K562 (cell line): Measurements from ENCODE around the gene PTPN14. TPM values are rescaled to one million over a fixed set of nuclear protein-coding genes. Genes with fewer than 3 reads are reported as not detected.

Source experiments
- ATAC-seq: fragments of 200-7000 bp; cut with Tn5 transposase; 3 replicates; pipeline ENCODE4 v1.9.1; 2020; ENCODE audit warnings: moderate library complexity
- BruUV-seq: library from RNA; stranded (reverse); fragments of 400-500 nt; replicated peaks from 2 replicates; lab custom pipeline; 2021; lab: Mats Ljungman, UMichigan
- CTCF ChIA-PET: fragments of 300-600 bp; formaldehyde crosslinking; extraction: SDS; loops from one replicate; lab custom pipeline; 2021; ENCODE audit warnings: low intra/inter-chr PET ratio; lab: Yijun Ruan, JAX
- POLR2A ChIA-PET: fragments of 300-600, 350-650 bp; sonication (Branson Sonifier 250); formaldehyde crosslinking; extraction: SDS; loops from one replicate; lab custom pipeline; 2021; ENCODE audit warnings: antibody characterized with exemption, inconsistent platforms; lab: Yijun Ruan, JAX
- DNase-seq, 4 experiments: peaks; one replicate each; pipeline versions ENCODE4 v3.0.0 to v3.0.0-alpha.2; 2011 to 2018; ENCODE audit warnings: low spot score in 3 of 4, mixed read lengths in 3 of 4; ENCODE audit errors: extremely low read depth in 1 of 4
- FAIRE-seq: peaks from 2 replicates; lab custom pipeline; 2011; peaks lifted over from hg19 to GRCh38; lab: Jason Lieb, UNC
- H2AFZ ChIP-seq: 2 replicates; pipeline ENCODE4 v1.6.0; 2011; ENCODE audit warnings: low read depth, low read length, control low read depth, inconsistent platforms
- H3K27ac ChIP-seq: fragments of 200-600 bp; 3 replicates; pipeline ENCODE4 v1.8.0; 2011; ENCODE audit warnings: low read depth, mild to moderate bottlenecking, control low read depth, inconsistent platforms, low read length, moderate library complexity, mixed read lengths; ENCODE audit errors: extremely low read depth
- H3K27me3 ChIP-seq, 2 experiments: fragments of 300-600 bp in 1 of 2; 2 replicates in 1 of 2; 3 replicates in 1 of 2; pipeline versions ENCODE4 v1.6.0 to v1.8.0; 2011; ENCODE audit warnings: inconsistent platforms in 2 of 2, low read length in 2 of 2, mild to moderate bottlenecking in 1 of 2, mixed read lengths in 1 of 2, moderate library complexity in 1 of 2; ENCODE audit not compliant: control insufficient read depth in 2 of 2, insufficient read depth in 2 of 2
- H3K36me3 ChIP-seq: fragments of 300-600 bp; 3 replicates; pipeline ENCODE4 v1.8.0; 2011; ENCODE audit warnings: mild to moderate bottlenecking, low read length, inconsistent platforms; ENCODE audit not compliant: control insufficient read depth, insufficient read depth
- H3K4me1 ChIP-seq, 2 experiments: fragments of 200-600 bp in 1 of 2; replicated peaks in 1 of 2; 2 replicates in 1 of 2; 3 replicates in 1 of 2; pipeline versions ENCODE4 v1.5.1 to v1.8.0; 2011; ENCODE audit warnings: inconsistent platforms in 2 of 2, low read length in 2 of 2, mild to moderate bottlenecking in 1 of 2, mixed read lengths in 1 of 2, moderate library complexity in 1 of 2; ENCODE audit not compliant: control insufficient read depth in 2 of 2, insufficient read depth in 2 of 2
- H3K4me2 ChIP-seq: 2 replicates; pipeline ENCODE4 v1.6.1; 2011; ENCODE audit warnings: low read length, control low read depth, inconsistent platforms, mixed read lengths; ENCODE audit not compliant: insufficient read depth
- H3K4me3 ChIP-seq: fragments of 200-600 bp; sonication (generic), shearing (Covaris generic); 2 replicates; pipeline ENCODE4 v1.5.1; 2016; ENCODE audit warnings: control low read depth, inconsistent platforms
- H3K79me2 ChIP-seq: fragments of 200-600 bp; 3 replicates; pipeline ENCODE4 v1.8.0; 2011; ENCODE audit warnings: low read length, inconsistent platforms; ENCODE audit not compliant: control insufficient read depth, insufficient read depth
- H3K9ac ChIP-seq, 2 experiments: 2 replicates each; pipeline versions ENCODE4 v1.6.0 to v1.6.1; 2011; ENCODE audit warnings: low read depth in 2 of 2, low read length in 2 of 2, control low read depth in 1 of 2, inconsistent platforms in 1 of 2, mild to moderate bottlenecking in 1 of 2, mixed read lengths in 1 of 2; ENCODE audit not compliant: insufficient read depth in 1 of 2
- H3K9me1 ChIP-seq: one replicate; pipeline ENCODE4 v1.6.0; 2011; ENCODE audit warnings: inconsistent platforms, mild to moderate bottlenecking, low read length, moderate library complexity; ENCODE audit not compliant: control insufficient read depth, insufficient read depth
- H3K9me3 ChIP-seq: replicated peaks from 2 replicates; pipeline ENCODE4 v1.5.1; 2011; ENCODE audit warnings: low read depth, low read length, inconsistent platforms; ENCODE audit not compliant: control insufficient read depth, insufficient read depth
- H4K20me1 ChIP-seq: replicated peaks from 2 replicates; pipeline ENCODE4 v1.6.1; 2011; ENCODE audit warnings: low read length, inconsistent platforms, mixed read lengths; ENCODE audit not compliant: control insufficient read depth, insufficient read depth
- MXI1 ChIP-seq: IDR thresholded peaks from 2 replicates; pipeline ENCODE4 v1.6.1; 2011; ENCODE audit warnings: low read depth, mild to moderate bottlenecking, improper control_type of control experiment, low read length
- ZNF518B ChIP-seq: fragments of 250-450 bp; sonication (Bioruptor Pico); IDR thresholded peaks from 2 replicates; pipeline ENCODE4 v1.5.0; 2021; ENCODE audit warnings: mild to moderate bottlenecking, moderate library complexity
- WGBS: fragments of 100-300 bp; shearing (Covaris generic); methylation state at CpG from one replicate; pipeline ENCODE4 v1.1.6; 2016; ENCODE audit warnings: low coverage, mixed read lengths; ENCODE audit not compliant: insufficient coverage; ENCODE audit errors: missing lambda C conversion rate; 5-methylcytosine and 5-hydroxymethylcytosine counted together
- in situ Hi-C: fragments of 300-500 bp; cut with MboI; formaldehyde crosslinking; loops from 4 replicates; pipeline ENCODE4 v1.15.0; 2018; ENCODE audit warnings: inconsistent platforms, mixed read lengths
- intact Hi-C: fragments of 100-400 bp; cut with micrococcal nuclease; formaldehyde crosslinking; loops from 2 replicates; pipeline ENCODE4 v1.14.2; 2022
- polyA plus RNA-seq, 8 experiments: library from polyadenylated mRNA; depleted of rRNA in 4 of 8; stranded (reverse) in 5 of 8; unstranded in 3 of 8; fragments of >200 nt; fragmentation: Nextera tagmentation in 2 of 8; fragmentation: Illumina TruSeq in 1 of 8; extraction: Ambion mirVana in 2 of 8; extraction: Trizol in 1 of 8; gene quantifications; 2 replicates each; pipeline versions ENCODE4 v1.2.1 to v1.2.3, GENCODE V29; 2011 to 2014; ENCODE audit warnings: inconsistent platforms in 1 of 8, missing spikeins in 1 of 8
- total RNA-seq, 7 experiments: library from RNA; depleted of rRNA in 6 of 7; stranded (reverse); fragments of >200 nt in 6 of 7; fragmentation: Illumina TruSeq in 2 of 7; extraction: Trizol in 2 of 7; gene quantifications; 2 replicates each; pipeline versions ENCODE4 v1.2.1 to v1.2.3, GENCODE V29; 2011 to 2021; ENCODE audit warnings: low replicate concordance in 1 of 7
- TF ChIP-seq, protein P1 (sequence below): fragments of 200-800 bp; sonication (Bioruptor generic); IDR thresholded peaks from 2 replicates; pipeline ENCODE4 v1.6.1; 2016; ENCODE audit warnings: missing genetic modification characterization, missing compliant biosample characterization

The PTPN14 gene
- total and polyA plus RNA-seq, 9 of the 15 experiments (the other 6 are each of a cell fraction or from before 2014, with no cell fraction given), result 0.01 to 0.29 (median 0.04) TPM; not detected in 6

DNA sequence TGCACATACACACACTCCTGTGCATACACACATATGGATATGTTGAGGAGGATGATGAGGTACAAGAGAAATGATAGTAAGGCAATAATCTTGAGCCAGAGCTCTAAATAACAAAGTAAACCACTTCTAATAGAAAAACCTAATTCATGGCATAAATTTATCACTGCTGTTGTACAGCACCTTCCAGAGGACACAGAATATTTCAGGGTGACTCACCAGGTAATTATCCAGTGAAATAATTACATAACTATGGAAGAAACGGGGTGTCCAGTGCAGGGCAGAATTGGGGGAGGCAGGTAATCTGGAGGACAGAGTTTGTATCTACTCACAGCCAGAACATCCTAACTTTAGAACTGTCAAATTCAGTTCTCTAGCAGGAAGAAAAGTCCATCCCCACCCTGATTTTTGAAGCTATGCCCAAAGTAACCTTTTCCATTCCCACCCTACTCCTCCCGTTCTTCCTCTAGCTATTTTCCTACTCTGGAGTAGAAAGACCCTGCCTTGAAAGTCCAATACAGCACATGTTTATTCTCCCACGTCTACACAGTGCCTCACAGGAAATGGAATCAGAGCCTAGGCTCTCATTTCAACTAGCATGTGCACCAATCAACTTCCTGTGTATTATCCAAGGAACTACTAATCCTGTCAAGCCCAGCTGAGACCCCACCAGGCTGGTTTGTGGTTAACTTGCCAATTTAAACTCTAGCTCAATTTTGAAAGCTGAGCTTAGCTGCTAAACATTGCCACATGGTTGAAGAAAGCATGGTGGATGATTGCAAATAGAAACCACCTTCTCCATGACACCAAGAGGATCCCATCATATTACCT, 96.6 kb downstream of the PTPN14 start:
- Histone ChIP-seq H2AFZ (no peak overlapping the region), H4K20me1 (no peaks in the 10 kb centered on the region), H3K9me3 (no peaks in the 10 kb centered on the region), H3K9me1 (no peaks in the 10 kb centered on the region), H3K27ac (no peak overlapping the region), H3K27me3 (peaks cover 0 to 6% of the 10 kb centered on the region in 2 experiments; a peak in 2 of 5 replicates), H3K79me2 (no peaks in the 10 kb centered on the region), H3K4me1 (no peaks in the 10 kb centered on the region), H3K9ac (no peak overlapping the region), H3K4me3 (no peak overlapping the region), H3K4me2 (no peak overlapping the region)
- ChIA-PET CTCF (no interaction called here), POLR2A (interaction anchor here (1.0 kb wide), 1 partner anchor 13 kb away, joined by 3 read pairs; no protein-coding TSS in a partner anchor)
- in situ Hi-C loops, result no loop called here
- WGBS, result 0% methylated on average over 3 of the region's 3 CpGs
- no TSS peak for BruUV-seq
- ATAC-seq (no peak), FAIRE-seq (no peak)
- TF ChIP-seq ZNF518B (CRISPR knock-in tag) (no peak), MXI1 (no peak)
- TF ChIP-seq, protein P1, sequence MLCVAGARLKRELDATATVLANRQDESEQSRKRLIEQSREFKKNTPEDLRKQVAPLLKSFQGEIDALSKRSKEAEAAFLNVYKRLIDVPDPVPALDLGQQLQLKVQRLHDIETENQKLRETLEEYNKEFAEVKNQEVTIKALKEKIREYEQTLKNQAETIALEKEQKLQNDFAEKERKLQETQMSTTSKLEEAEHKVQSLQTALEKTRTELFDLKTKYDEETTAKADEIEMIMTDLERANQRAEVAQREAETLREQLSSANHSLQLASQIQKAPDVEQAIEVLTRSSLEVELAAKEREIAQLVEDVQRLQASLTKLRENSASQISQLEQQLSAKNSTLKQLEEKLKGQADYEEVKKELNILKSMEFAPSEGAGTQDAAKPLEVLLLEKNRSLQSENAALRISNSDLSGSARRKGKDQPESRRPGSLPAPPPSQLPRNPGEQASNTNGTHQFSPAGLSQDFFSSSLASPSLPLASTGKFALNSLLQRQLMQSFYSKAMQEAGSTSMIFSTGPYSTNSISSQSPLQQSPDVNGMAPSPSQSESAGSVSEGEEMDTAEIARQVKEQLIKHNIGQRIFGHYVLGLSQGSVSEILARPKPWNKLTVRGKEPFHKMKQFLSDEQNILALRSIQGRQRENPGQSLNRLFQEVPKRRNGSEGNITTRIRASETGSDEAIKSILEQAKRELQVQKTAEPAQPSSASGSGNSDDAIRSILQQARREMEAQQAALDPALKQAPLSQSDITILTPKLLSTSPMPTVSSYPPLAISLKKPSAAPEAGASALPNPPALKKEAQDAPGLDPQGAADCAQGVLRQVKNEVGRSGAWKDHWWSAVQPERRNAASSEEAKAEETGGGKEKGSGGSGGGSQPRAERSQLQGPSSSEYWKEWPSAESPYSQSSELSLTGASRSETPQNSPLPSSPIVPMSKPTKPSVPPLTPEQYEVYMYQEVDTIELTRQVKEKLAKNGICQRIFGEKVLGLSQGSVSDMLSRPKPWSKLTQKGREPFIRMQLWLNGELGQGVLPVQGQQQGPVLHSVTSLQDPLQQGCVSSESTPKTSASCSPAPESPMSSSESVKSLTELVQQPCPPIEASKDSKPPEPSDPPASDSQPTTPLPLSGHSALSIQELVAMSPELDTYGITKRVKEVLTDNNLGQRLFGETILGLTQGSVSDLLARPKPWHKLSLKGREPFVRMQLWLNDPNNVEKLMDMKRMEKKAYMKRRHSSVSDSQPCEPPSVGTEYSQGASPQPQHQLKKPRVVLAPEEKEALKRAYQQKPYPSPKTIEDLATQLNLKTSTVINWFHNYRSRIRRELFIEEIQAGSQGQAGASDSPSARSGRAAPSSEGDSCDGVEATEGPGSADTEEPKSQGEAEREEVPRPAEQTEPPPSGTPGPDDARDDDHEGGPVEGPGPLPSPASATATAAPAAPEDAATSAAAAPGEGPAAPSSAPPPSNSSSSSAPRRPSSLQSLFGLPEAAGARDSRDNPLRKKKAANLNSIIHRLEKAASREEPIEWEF, result no peak
- TF ChIP-seq, all 486 proteins: peak for 0
- no peaks in the 10 kb centered on the region for H3K36me3 ChIP-seq
- DNase-seq, result no peak
- intact Hi-C loops, result no loop called here
